Glomerular visceral epithelial cell (primary cell): ENCODE results near the gene IQUB.
A peak's percentile ranks its signal among the peaks of the same experiment; 100 is the strongest.
"Not testable (repeated sequence)": the region's sequence is repeated elsewhere in the genome, so short reads cannot be mapped to it uniquely, and the experiment has no call there.

Experiments used
- DNase-seq: peaks from one replicate; pipeline ENCODE4 v3.0.0-alpha.2; 2016; ENCODE audit errors: extremely low spot score

IQUB gene

GRCh38 chr7:123415625-123416024 is 118.8 kb downstream of the IQUB start:
- no peak for DNase-seq

- peak; percentile 85 for DNase-seq
Measured at GRCh38 chr7:123410273-123410904, 124.0 kb downstream of the IQUB start.

GRCh38 chr7:123407951-123408350 is 126.4 kb downstream of the IQUB start:
- not testable (repeated sequence) for DNase-seq
